Activated naive CD8-positive, alpha-beta T cell treated with anti-CD3 and anti-CD28 coated beads, Interleukin-2, amount 10 ng/mL, durations not matched to agents 7 days and 5 days (primary cell): ENCODE data around the gene PGAP2. TPM values are rescaled to one million over a fixed set of nuclear protein-coding genes. Genes with fewer than 3 reads are reported as not detected.
A peak's percentile ranks its signal among the peaks of the same experiment; 100 is the strongest.
"Not testable (repeated sequence)": the region's sequence is repeated elsewhere in the genome, so short reads cannot be mapped to it uniquely, and the experiment has no call there.

ENCODE experiments used
- ATAC-seq: fragments of 150-1000 bp; cut with Tn5 transposase; one replicate; pipeline ENCODE4 v1.10.0; 2021; ENCODE audit warnings: low read depth, moderate library complexity
- POLR2A ChIA-PET: fragments of 350-600 bp; sonication (Branson Sonifier 250); formaldehyde crosslinking; loops from one replicate; lab custom pipeline; 2021; ENCODE audit warnings: antibody characterized with exemption; lab: Charles Lee
- DNase-seq: peaks from one replicate; pipeline ENCODE4 v3.0.0; 2021
- H3K27ac Mint-ChIP-seq: one replicate; pipeline ENCODE4 v1.8.0; 2022; ENCODE audit warnings: mild to moderate bottlenecking, mixed read lengths
- H3K27me3 Mint-ChIP-seq: one replicate; pipeline ENCODE4 v1.8.0; 2022; ENCODE audit warnings: mild to moderate bottlenecking, moderate library complexity, mixed read lengths
- H3K36me3 Mint-ChIP-seq: one replicate; pipeline ENCODE4 v1.8.0; 2021; ENCODE audit warnings: mild to moderate bottlenecking, mixed read lengths
- H3K4me1 Mint-ChIP-seq: one replicate; pipeline ENCODE4 v1.8.0; 2021; ENCODE audit warnings: mixed read lengths
- H3K4me3 Mint-ChIP-seq: one replicate; pipeline ENCODE4 v1.8.0; 2022; ENCODE audit warnings: mild to moderate bottlenecking, moderate library complexity, mixed read lengths
- H3K9me3 Mint-ChIP-seq: one replicate; pipeline ENCODE4 v1.8.0; 2021; ENCODE audit warnings: mixed read lengths
- total RNA-seq, 2 experiments: library from RNA; stranded (reverse); gene quantifications; one replicate each; pipeline ENCODE4 v1.2.3, GENCODE V29; 2021

Gene PGAP2
- 10 to 100 TPM; 21.8 to 22.7 TPM for total RNA-seq

GRCh38 chr11:3807909-3808860 lies at the start of gene PGAP2:
Gene PGAP2, plus strand, starts transcription at chr11:3808560. Its CDS starts 2,700 bp downstream, at chr11:3811260.
- peak; percentile 79 for DNase-seq
- H3K4me3 Mint-ChIP-seq, result peak within 1 kb of the TSS; percentile 83
- no peaks in the 10 kb centered on the region for H3K36me3 Mint-ChIP-seq
- H3K27ac Mint-ChIP-seq, result peak within 1 kb of the TSS; percentile 83
- POLR2A ChIA-PET, result interaction anchor here (0.6 to 2.3 kb wide), 10 partner anchors 10 to 287 kb away, joined by 3 to 15 read pairs (median 4); partner anchors contain the start of genes NUP98, RRM1 and STIM1
- no peaks in the 10 kb centered on the region for H3K27me3 Mint-ChIP-seq
- H3K4me1 Mint-ChIP-seq, result peaks cover 17% of the 10 kb centered on the region
- H3K9me3 Mint-ChIP-seq, result no peaks in the 10 kb centered on the region
- peak; percentile 72 for ATAC-seq

GRCh38 chr11:3764266-3764665 lies 44.1 kb upstream of the PGAP2 start:
- no peak for DNase-seq
- peaks cover 32% of the 10 kb centered on the region for H3K36me3 Mint-ChIP-seq
- H3K9me3 Mint-ChIP-seq, result no peaks in the 10 kb centered on the region
- H3K27ac Mint-ChIP-seq, result no peak overlapping the region
- no peak overlapping the region for H3K4me3 Mint-ChIP-seq
- no peaks in the 10 kb centered on the region for H3K27me3 Mint-ChIP-seq
- POLR2A ChIA-PET, result no interaction called here
- no peak for ATAC-seq
- peaks cover 2% of the 10 kb centered on the region for H3K4me1 Mint-ChIP-seq

GRCh38 chr11:3766836-3767235 lies 41.5 kb upstream of the PGAP2 start:
- H3K9me3 Mint-ChIP-seq, H3K27me3 Mint-ChIP-seq, H3K4me3 Mint-ChIP-seq, DNase-seq, H3K27ac Mint-ChIP-seq, ATAC-seq, POLR2A ChIA-PET, H3K4me1 Mint-ChIP-seq: not testable (repeated sequence)
- H3K36me3 Mint-ChIP-seq, result peaks cover 45% of the 10 kb centered on the region

- H3K9me3 Mint-ChIP-seq, result no peaks in the 10 kb centered on the region
- no peak for DNase-seq
- H3K4me3 Mint-ChIP-seq, result no peak overlapping the region
- H3K36me3 Mint-ChIP-seq, result peaks cover 42% of the 10 kb centered on the region
- H3K27ac Mint-ChIP-seq, result no peak overlapping the region
- no peaks in the 10 kb centered on the region for H3K27me3 Mint-ChIP-seq
- POLR2A ChIA-PET, result no interaction called here
- ATAC-seq, result no peak
- peaks cover 1% of the 10 kb centered on the region for H3K4me1 Mint-ChIP-seq
These were observed 40.8 kb upstream of the PGAP2 start for GRCh38 chr11:3767536-3767935.

- no peak overlapping the region for H3K27ac Mint-ChIP-seq
- DNase-seq, result no peak
- POLR2A ChIA-PET, result no interaction called here
- no peaks in the 10 kb centered on the region for H3K9me3 Mint-ChIP-seq
- H3K36me3 Mint-ChIP-seq, result peaks cover 37% of the 10 kb centered on the region
- H3K4me3 Mint-ChIP-seq, result no peak overlapping the region
- H3K27me3 Mint-ChIP-seq, result no peaks in the 10 kb centered on the region
- no peak for ATAC-seq
- H3K4me1 Mint-ChIP-seq, result peaks cover 1% of the 10 kb centered on the region
These were observed 35.2 kb upstream of the PGAP2 start for GRCh38 chr11:3773180-3773579.

- Mint-ChIP-seq H3K36me3 (peaks cover 36% of the 10 kb centered on the region), H3K27ac (no peak overlapping the region), H3K4me1 (peaks cover 3% of the 10 kb centered on the region), H3K4me3 (no peak overlapping the region), H3K9me3 (no peaks in the 10 kb centered on the region), H3K27me3 (no peaks in the 10 kb centered on the region)
- ATAC-seq (no peak), DNase-seq (no peak)
- POLR2A ChIA-PET, result interaction anchor here (0.7 kb wide), 1 partner anchor 65 kb away, joined by 3 read pairs; no protein-coding TSS in a partner anchor
These were observed 32.5 kb upstream of the PGAP2 start for GRCh38 chr11:3775736-3776406.

GRCh38 chr11:3781423-3781822 lies 26.9 kb upstream of the PGAP2 start:
- Mint-ChIP-seq H3K27ac (peak overlapping the region; percentile 54), H3K9me3 (no peaks in the 10 kb centered on the region), H3K27me3 (no peaks in the 10 kb centered on the region), H3K36me3 (peaks cover 36% of the 10 kb centered on the region), H3K4me1 (peaks cover 40% of the 10 kb centered on the region), H3K4me3 (peak overlapping the region; percentile 19)
- DNase-seq, result no peak
- POLR2A ChIA-PET, result interaction anchor here (1.6 kb wide), 1 partner anchor 27 kb away, joined by 15 read pairs; the partner anchor contains the start of gene PGAP2
- no peak for ATAC-seq

GRCh38 chr11:3782963-3783362 lies 25.4 kb upstream of the PGAP2 start:
- Mint-ChIP-seq H3K27ac (no peak overlapping the region), H3K27me3 (no peaks in the 10 kb centered on the region), H3K4me3 (no peak overlapping the region), H3K4me1 (peaks cover 49% of the 10 kb centered on the region), H3K36me3 (peaks cover 36% of the 10 kb centered on the region), H3K9me3 (no peaks in the 10 kb centered on the region)
- DNase-seq (no peak), ATAC-seq (no peak)
- POLR2A ChIA-PET, result no interaction called here

- Mint-ChIP-seq H3K4me3 (no peak overlapping the region), H3K27ac (peak overlapping the region; percentile 28), H3K36me3 (peaks cover 31% of the 10 kb centered on the region), H3K27me3 (no peaks in the 10 kb centered on the region), H3K4me1 (peaks cover 47% of the 10 kb centered on the region), H3K9me3 (no peaks in the 10 kb centered on the region)
- ATAC-seq, result no peak
- no peak for DNase-seq
- POLR2A ChIA-PET, result interaction anchor here (0.7 to 2.7 kb wide), 2 partner anchors 12 to 25 kb away, joined by 3 to 15 read pairs; partner anchors contain the start of gene PGAP2
These were observed 24.7 kb upstream of the PGAP2 start for GRCh38 chr11:3783611-3784010.

- peaks cover 52% of the 10 kb centered on the region for H3K4me1 Mint-ChIP-seq
- H3K27ac Mint-ChIP-seq, result peak overlapping the region; percentile 44
- no peaks in the 10 kb centered on the region for H3K9me3 Mint-ChIP-seq
- POLR2A ChIA-PET, result no interaction called here
- H3K4me3 Mint-ChIP-seq, result peak overlapping the region; percentile 20
- DNase-seq (no peak), ATAC-seq (no peak)
- peaks cover 18% of the 10 kb centered on the region for H3K36me3 Mint-ChIP-seq
- no peaks in the 10 kb centered on the region for H3K27me3 Mint-ChIP-seq
These were observed 21.5 kb upstream of the PGAP2 start for GRCh38 chr11:3786781-3787428.

- H3K36me3 Mint-ChIP-seq, result peaks cover 22% of the 10 kb centered on the region
These were observed 14.0 kb upstream of the PGAP2 start for GRCh38 chr11:3794387-3794786.

GRCh38 chr11:3795131-3796001 lies 13.0 kb upstream of the PGAP2 start:
- DNase-seq (no peak), ATAC-seq (no peak)
- peaks cover 42% of the 10 kb centered on the region for H3K4me1 Mint-ChIP-seq
- H3K36me3 Mint-ChIP-seq, result peaks cover 21% of the 10 kb centered on the region
- H3K9me3 Mint-ChIP-seq, result no peaks in the 10 kb centered on the region
- POLR2A ChIA-PET, result interaction anchor here (1.2 to 3.0 kb wide), 2 partner anchors 10 to 45 kb away, joined by 3 to 15 read pairs; no protein-coding TSS in a partner anchor
- no peaks in the 10 kb centered on the region for H3K27me3 Mint-ChIP-seq
- peak overlapping the region; percentile 93 for H3K4me3 Mint-ChIP-seq
- H3K27ac Mint-ChIP-seq, result peak overlapping the region; percentile 94

More at GRCh38 chr11:3794387-3794786, 14.0 kb upstream of the PGAP2 start:
- POLR2A ChIA-PET, result interaction anchor here (3.0 kb wide), 1 partner anchor 9 kb away, joined by 15 read pairs; no protein-coding TSS in a partner anchor
- not testable (repeated sequence) for DNase-seq, ATAC-seq, H3K27me3 Mint-ChIP-seq, H3K27ac Mint-ChIP-seq, H3K9me3 Mint-ChIP-seq, H3K4me3 Mint-ChIP-seq
- peaks cover 45% of the 10 kb centered on the region for H3K4me1 Mint-ChIP-seq
